Middle frontal gyrus (tissue), 1 donor: ENCODE results near the gene LSM12.
A peak's percentile ranks its signal among the peaks of the same experiment; 100 is the strongest.

Experiments used
- DNase-seq: peaks from one replicate; pipeline ENCODE4 v3.0.0-alpha.2; 2015; ENCODE audit warnings: low spot score; ENCODE audit errors: extremely low spot score

Gene LSM12

GRCh38 chr17:44095647-44096496, 29.4 kb upstream of the LSM12 start:
- peak; percentile 22 for DNase-seq

GRCh38 chr17:44095388-44095646, 28.8 kb upstream of the LSM12 start:
- DNase-seq: no peak

- DNase-seq: no peak
Measured at GRCh38 chr17:44094701-44095387, 28.4 kb upstream of the LSM12 start.

GRCh38 chr17:44093231-44093900, 26.9 kb upstream of the LSM12 start:
- DNase-seq: no peak

GRCh38 chr17:44092051-44092450, 25.6 kb upstream of the LSM12 start:
- no peak for DNase-seq

- no peak for DNase-seq
Measured at GRCh38 chr17:44091200-44091997, 24.9 kb upstream of the LSM12 start.

- DNase-seq: no peak
Measured at GRCh38 chr17:44088254-44088653, 21.8 kb upstream of the LSM12 start.

GRCh38 chr17:44087319-44087718, 20.8 kb upstream of the LSM12 start:
- DNase-seq: no peak

- DNase-seq: no peak
Measured at GRCh38 chr17:44086364-44087311, 20.2 kb upstream of the LSM12 start.

- DNase-seq: no peak
Measured at GRCh38 chr17:44085908-44086307, 19.4 kb upstream of the LSM12 start.

GRCh38 chr17:44084921-44085320, 18.4 kb upstream of the LSM12 start:
- DNase-seq: no peak

- no peak for DNase-seq
Measured at GRCh38 chr17:44084131-44084538, 17.7 kb upstream of the LSM12 start.

GRCh38 chr17:44083250-44083849, 16.9 kb upstream of the LSM12 start:
- no peak for DNase-seq

- DNase-seq: no peak
Measured at GRCh38 chr17:44082256-44082927, 15.9 kb upstream of the LSM12 start.

- DNase-seq: no peak
Measured at GRCh38 chr17:44081681-44082080, 15.2 kb upstream of the LSM12 start.

- DNase-seq: no peak
Measured at GRCh38 chr17:44079877-44080821, 13.7 kb upstream of the LSM12 start.

GRCh38 chr17:44078412-44078811, 11.9 kb upstream of the LSM12 start:
- DNase-seq: no peak

- DNase-seq: no peak
Measured at GRCh38 chr17:44077595-44077909, 11.1 kb upstream of the LSM12 start.
